ENCODE measurements around the gene RAE1.

RAE1 gene

GRCh38 chr20:57389695-57390603, 38.9 kb downstream of the RAE1 start:
- no peak for DNase-seq

- no peak for DNase-seq
Observed at GRCh38 chr20:57390604-57391438, 39.8 kb downstream of the RAE1 start, which contains the start of gene RBM38. Gene RBM38, plus strand, starts transcription at chr20:57391396. Its CDS starts 186 bp downstream, at chr20:57391582.

GRCh38 chr20:57391439-57392301, 40.6 kb downstream of the RAE1 start:
- no peak for DNase-seq

- no peak for DNase-seq
Observed at GRCh38 chr20:57392512-57393271, 41.6 kb downstream of the RAE1 start.

GRCh38 chr20:57393321-57394120, 42.5 kb downstream of the RAE1 start:
- DNase-seq: no peak

GRCh38 chr20:57394121-57395082, 43.3 kb downstream of the RAE1 start:
- no peak for DNase-seq

GRCh38 chr20:57395111-57395966, 44.3 kb downstream of the RAE1 start:
- no peak for DNase-seq

GRCh38 chr20:57396212-57396983, 45.3 kb downstream of the RAE1 start:
- DNase-seq: no peak

GRCh38 chr20:57396984-57397692, 46.1 kb downstream of the RAE1 start:
- no peak for DNase-seq

GRCh38 chr20:57397693-57398108, 46.6 kb downstream of the RAE1 start:
- DNase-seq: no peak

- no peak for DNase-seq
Observed at GRCh38 chr20:57398231-57398821, 47.3 kb downstream of the RAE1 start.

- DNase-seq: no peak
Observed at GRCh38 chr20:57398901-57399535, 48.0 kb downstream of the RAE1 start.

- DNase-seq: no peak
Observed at GRCh38 chr20:57399587-57400155, 48.6 kb downstream of the RAE1 start.

GRCh38 chr20:57400231-57400701, 49.2 kb downstream of the RAE1 start:
- DNase-seq: no peak

GRCh38 chr20:57400821-57401564, 49.9 kb downstream of the RAE1 start:
- DNase-seq: no peak
